Measurements from ENCODE around the gene ZNF627.

DNA sequence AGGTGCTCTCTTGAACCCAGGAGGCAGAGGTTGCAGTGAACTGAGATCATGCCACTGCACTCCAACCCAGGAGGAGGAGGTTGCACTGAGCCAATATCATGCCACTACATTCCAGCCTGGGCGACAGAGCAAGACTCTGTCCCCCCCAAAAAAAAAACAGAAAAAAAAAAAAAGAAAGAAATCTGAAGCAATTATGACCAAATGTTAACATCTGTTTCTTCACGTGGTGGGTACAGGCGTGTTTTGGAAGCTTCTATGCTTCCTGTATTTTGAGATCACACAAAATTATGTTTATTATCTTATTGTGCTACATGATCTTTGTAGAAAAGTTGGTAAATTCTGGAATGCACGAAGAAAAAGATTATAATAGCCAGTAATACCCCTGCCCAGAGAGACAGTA, 17.2 kb upstream of the ZNF627 start:
- TF ChIP-seq, protein P1, sequence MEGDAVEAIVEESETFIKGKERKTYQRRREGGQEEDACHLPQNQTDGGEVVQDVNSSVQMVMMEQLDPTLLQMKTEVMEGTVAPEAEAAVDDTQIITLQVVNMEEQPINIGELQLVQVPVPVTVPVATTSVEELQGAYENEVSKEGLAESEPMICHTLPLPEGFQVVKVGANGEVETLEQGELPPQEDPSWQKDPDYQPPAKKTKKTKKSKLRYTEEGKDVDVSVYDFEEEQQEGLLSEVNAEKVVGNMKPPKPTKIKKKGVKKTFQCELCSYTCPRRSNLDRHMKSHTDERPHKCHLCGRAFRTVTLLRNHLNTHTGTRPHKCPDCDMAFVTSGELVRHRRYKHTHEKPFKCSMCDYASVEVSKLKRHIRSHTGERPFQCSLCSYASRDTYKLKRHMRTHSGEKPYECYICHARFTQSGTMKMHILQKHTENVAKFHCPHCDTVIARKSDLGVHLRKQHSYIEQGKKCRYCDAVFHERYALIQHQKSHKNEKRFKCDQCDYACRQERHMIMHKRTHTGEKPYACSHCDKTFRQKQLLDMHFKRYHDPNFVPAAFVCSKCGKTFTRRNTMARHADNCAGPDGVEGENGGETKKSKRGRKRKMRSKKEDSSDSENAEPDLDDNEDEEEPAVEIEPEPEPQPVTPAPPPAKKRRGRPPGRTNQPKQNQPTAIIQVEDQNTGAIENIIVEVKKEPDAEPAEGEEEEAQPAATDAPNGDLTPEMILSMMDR (IDR thresholded peaks at IDR 0.05; ENCODE audit: borderline replicate concordance, extremely low read depth, low read length, poor library complexity, severe bottlenecking), result no peak
- TF ChIP-seq EZH2 (IDR thresholded peaks at IDR 0.05; ENCODE audit: borderline replicate concordance, low read depth, low read length, severe bottlenecking), result no peak

Measured in DND-41 (cell line).